Activated CD8-positive, alpha-beta memory T cell treated with anti-CD3 and anti-CD28 coated beads, Interleukin-2, amount 50 U/mL, for 4 hours (primary cell): ENCODE results near the gene ETNK2.
"Not testable (repeated sequence)": the region's sequence is repeated elsewhere in the genome, so short reads cannot be mapped to it uniquely, and the experiment has no call there.

ENCODE experiments used
- DNase-seq: peaks from one replicate; pipeline ENCODE4 v3.0.0-alpha.2; 2020

The ETNK2 gene

GRCh38 chr1:204121840-204122555 is 29.8 kb downstream of the ETNK2 start:
- DNase-seq: no peak

DNA sequence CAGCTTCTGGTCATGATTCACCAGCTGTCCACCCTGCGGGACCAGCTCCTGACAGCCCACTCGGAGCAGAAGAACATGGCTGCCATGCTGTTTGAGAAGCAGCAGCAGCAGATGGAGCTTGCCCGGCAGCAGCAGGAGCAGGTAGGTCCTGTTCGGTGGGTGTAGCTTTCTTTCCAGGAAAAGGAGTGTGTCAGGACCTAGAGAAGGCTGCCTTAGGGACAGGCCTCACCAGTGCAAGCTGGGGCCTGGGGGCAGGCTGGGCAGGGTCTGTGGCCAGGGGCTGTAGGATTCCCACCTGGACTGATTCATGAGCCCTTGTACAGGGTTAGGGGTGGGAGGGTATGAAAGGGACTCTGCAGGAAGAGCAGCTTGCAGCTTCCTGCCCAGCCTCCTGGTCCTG is 35.3 kb downstream of the ETNK2 start:
- DNase-seq: no peak

- no peak for DNase-seq
Observed at GRCh38 chr1:204115116-204115515, 36.7 kb downstream of the ETNK2 start.

DNA sequence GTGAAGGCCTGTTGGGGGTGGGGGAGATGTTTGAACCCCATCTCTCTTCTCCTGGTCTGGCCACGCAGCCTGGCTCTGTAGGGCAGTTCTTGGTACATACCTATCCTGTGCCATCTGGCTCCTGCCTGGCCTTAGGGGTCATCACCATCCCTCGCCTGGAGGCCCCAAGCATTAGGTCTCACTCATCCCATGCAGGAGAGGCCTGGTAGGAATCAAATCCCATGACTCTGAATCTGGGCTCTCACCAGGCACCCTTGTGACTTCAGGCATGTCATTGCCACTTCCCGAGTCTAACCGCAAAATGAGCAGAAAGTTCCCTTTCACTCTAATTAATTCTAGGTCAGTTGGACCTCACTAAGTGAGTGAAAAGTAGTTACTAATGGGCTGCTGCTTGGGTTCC is 37.2 kb downstream of the ETNK2 start:
- no peak for DNase-seq

DNA sequence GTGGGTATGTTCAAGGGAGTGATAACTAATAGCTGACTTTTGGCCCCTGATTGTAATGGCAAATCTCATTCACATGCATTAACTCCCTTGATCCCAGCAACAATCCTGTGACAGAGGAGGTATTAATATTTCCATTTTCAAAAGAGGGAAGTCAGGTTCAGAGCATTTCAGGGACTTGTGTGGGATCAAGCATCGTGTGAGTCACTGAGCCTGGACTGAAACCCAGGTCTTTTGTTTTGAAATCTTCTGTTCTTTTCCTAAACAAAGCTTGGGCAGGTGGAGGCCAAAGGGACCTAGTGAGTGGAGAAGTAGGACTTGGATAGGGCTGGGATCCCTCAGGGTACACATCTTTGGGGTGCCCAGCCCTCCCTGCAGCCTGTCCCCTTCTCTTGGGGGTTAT is 37.9 kb downstream of the ETNK2 start:
- DNase-seq: no peak

- no peak for DNase-seq
Observed at GRCh38 chr1:204112876-204113730, 38.7 kb downstream of the ETNK2 start.

DNA sequence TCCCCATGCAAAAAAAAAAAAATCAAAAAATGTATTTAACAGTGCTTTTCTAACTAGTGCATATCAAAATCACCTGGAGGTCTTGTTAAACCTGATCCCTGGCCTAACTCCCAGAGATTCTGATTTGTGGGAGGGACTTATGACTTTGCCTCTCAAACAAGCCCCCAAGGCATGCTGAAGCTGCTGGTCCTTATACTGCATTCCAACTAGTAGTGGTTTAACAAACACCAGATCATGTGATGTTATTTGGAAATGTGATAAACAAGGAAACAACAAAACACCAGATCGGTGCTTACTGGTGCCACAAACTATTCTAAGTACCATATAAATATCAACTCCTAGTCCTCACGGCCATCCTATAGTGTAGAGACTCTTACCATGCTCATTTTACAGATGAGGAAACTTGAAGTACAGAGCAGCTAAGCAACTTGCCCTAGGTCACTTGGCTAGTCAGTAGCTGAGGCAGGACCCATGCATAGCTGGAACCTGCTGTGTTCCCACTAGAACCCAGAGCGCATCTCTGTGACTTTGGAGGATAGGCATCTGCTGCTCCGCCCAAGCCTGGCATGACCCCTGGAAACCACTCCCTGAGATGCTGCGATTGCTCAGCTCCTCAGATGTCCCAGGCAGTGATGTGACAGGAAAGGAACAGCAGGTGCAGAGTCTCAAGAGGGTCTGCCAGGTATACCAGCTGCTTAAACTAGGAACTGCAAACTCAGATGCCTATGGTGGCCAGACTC is 40.8 kb downstream of the ETNK2 start:
- no peak for DNase-seq

DNA sequence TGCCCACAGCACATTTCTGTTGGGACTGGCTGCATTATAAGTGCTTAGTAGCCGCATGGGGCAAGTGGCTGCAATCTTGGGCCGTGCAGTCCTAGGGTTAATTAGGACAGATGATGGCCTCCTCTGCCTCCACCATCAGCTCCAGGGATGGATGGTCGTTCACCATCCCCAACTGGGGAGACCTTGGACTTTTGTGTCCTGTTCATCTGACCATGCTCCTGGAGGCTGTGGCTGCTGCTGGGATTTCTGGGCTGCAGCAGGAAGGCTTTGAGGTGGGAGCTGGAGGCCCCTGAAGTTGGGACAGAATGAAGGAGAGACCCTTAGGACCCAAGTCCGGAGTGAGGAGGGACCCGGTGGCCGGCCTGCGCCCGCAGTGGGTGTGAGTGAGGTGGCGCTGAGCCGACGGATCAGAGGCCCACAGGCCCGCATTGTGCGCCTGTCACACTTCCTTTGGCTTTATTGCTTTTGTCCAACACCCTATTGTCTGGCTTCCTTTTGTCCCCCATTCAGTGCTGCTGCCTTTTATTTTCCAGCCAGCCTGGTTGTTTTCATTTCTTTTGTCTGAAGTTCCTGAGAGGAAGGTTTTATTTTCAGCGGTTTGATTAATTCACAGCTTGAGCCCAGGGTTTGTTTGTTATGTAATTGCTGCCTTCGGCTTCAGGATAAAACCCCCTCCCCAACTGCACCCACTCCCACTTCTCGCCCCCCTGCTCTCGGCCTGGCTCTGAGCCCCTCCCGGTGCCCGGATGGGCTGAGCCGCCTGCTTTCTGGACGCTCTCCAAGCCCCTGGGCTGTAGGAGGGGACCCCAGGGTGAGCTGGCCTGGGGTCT is 43.3 kb downstream of the ETNK2 start:
- DNase-seq: no peak

GRCh38 chr1:204107892-204108291 is 44.0 kb downstream of the ETNK2 start:
- no peak for DNase-seq

DNA sequence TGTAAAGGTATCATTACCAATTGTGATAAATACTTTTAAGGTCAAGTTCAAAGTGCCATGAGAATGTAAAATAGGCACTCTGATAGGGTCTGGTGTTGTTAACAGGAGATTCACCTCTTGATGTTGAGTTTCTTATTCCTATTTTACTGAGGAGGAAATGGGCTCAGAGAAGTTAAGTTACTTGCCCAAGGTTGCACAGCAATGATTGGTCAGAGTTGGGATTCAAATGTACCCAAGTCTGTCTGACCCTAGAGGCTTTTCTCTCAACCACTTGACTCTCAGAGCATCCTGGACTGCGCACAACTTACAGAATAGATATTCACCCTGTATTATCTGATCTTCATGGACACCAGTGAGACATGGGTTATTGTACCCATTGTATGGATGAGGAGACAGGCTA is 45.0 kb downstream of the ETNK2 start:
- DNase-seq: no peak

GRCh38 chr1:204105131-204105515 is 46.7 kb downstream of the ETNK2 start:
- DNase-seq: no peak

DNA sequence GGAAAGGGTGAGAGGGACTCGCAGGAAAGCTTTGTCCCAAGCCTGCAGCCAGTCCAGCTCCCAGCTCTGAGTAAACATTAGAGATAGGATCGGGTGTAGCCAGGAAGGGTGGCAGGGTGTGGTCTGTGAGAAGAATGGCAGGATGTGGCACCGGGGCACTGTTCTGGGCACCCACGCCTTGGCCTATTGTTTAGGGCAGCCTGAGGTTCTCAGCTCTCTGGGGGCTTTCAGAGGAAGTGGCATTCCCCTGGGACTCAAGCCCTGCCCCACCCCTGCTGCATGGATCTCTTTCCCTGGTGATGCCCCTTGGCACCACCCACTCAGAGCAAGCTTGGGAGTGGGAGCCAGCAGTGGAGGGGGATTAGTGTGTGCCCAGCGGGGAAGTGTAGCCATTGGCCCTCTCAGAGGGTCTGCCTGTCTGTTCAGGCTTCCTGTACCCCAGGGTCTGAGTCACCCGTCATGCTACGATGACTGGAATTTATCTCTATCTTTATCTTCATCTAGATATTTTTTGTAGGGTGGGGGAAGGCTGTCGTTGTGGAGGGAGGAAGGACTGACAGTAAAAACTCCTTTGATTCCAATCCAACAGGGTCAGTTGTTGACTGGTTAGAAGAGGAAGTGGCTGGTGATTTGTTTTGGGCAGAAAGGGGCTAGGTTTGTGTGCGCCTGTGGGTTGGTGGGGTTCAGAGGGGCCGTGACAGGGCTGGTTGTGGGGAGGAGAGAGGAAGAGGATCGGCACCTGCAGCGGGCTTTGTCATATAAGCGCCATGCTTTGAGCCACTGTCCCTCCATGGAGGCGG is 47.3 kb downstream of the ETNK2 start:
- DNase-seq: no peak

GRCh38 chr1:204103431-204103741 is 48.5 kb downstream of the ETNK2 start:
- no peak for DNase-seq

DNA sequence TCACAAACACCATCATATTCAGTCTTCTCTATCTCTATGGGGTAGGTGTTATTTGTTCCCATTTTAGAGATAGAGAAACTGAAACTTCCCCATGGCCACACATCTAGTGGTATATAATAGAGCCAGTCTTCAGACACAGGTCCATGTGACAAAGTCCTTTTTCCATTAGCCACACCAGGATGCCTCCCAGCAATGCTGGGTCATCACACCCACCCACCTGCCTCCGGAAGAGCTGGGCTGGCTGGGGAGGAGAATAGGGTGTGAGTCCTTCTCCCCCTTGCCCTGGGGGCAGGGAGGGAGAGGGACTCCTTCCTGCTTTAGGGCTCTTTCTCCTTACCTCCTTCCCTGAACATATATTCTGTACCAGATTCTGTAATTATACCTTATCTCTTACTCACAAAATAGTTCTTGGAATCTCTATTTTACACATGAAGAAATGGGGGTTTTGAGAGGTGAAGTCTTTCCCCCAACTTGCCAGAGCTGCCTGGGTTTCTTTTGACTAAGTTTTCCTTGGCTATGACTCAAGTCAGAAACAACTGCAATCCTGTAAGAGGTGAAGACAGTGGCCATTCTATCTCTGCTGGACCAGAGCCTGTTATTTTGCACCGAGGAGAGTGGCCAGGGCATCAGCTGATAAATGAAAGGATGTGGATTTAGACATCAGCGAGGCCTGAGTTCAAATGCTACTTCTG is 49.0 kb downstream of the ETNK2 start:
- DNase-seq: no peak

- DNase-seq: no peak
Observed at GRCh38 chr1:204102029-204102611, 49.7 kb downstream of the ETNK2 start.

DNA sequence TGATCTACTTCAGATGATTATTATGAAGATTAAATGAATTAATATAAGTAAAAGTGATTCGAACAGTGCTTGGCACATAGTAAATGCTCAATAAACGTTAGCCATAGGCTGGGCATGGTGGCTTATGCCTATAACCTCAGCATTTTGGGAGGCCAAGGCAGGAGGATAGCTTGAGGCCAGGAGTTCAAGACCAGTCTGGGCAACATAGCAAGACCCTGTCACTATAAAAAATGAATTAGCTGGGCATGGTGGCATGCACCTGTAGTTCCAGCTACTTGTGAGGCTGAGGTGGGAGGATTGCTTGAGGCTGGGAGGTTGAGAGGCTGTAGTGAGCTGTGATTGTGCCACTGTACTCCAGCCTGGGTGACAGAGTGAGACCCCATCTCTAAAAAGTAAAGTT is 52.1 kb downstream of the ETNK2 start:
- not testable (repeated sequence) for DNase-seq

GRCh38 chr1:204098683-204099082 is 53.2 kb downstream of the ETNK2 start:
- DNase-seq: no peak

- no peak for DNase-seq
Observed at GRCh38 chr1:204096931-204097330, 54.9 kb downstream of the ETNK2 start.

GRCh38 chr1:204094856-204095634 is 56.8 kb downstream of the ETNK2 start:
- DNase-seq: no peak

- DNase-seq: no peak
Observed at GRCh38 chr1:204094313-204094729, 57.5 kb downstream of the ETNK2 start.
